Ascending aorta (tissue), 2 donors: ENCODE data around the gene TMEM40. TPM values are rescaled to one million over a fixed set of nuclear protein-coding genes. Genes with fewer than 3 reads are reported as not detected.

Experiments used
- DNase-seq, 2 donors: peaks; one replicate each; pipeline ENCODE4 v3.0.0-alpha.2; 2019; ENCODE audit warnings: low spot score in 2 of 2
- H3K27ac ChIP-seq, 2 donors: fragments of 200-600 bp; sonication (generic); one replicate each; pipeline ENCODE4 v1.5.1; 2016 to 2017; ENCODE audit warnings: mild to moderate bottlenecking in 1 of 2
- H3K27me3 ChIP-seq: fragments of 200-600 bp; sonication (generic); one replicate; pipeline ENCODE4 v1.5.1; 2017
- H3K36me3 ChIP-seq, 2 donors: fragments of 200-600 bp; sonication (generic); one replicate each; pipeline ENCODE4 v1.5.1; 2016
- H3K4me1 ChIP-seq, 2 donors: fragments of 200-600 bp; sonication (generic); one replicate each; pipeline ENCODE4 v1.5.1; 2016 to 2017; ENCODE audit warnings: mild to moderate bottlenecking in 1 of 2
- H3K4me3 ChIP-seq, 2 donors: fragments of 200-600 bp; sonication (generic); one replicate each; pipeline ENCODE4 v1.5.1; 2016 to 2017; ENCODE audit warnings: mild to moderate bottlenecking in 1 of 2
- H3K9me3 ChIP-seq, 2 donors: fragments of 200-600 bp; sonication (generic); one replicate each; pipeline ENCODE4 v1.5.1; 2016
- intact Hi-C: fragments of 100-400 bp; cut with DNase I; formaldehyde crosslinking; loops from one replicate; pipeline ENCODE4 v1.15.1; 2023
- total RNA-seq: library from RNA; depleted of rRNA; stranded (reverse); fragments of >200 nt; gene quantifications from one replicate; pipeline ENCODE4 v1.1.0, GENCODE V29; 2016
- TF ChIP-seq, protein P1 (sequence below), 3 experiments: fragments of 200-600 bp in 2 of 3; fragments of 450-650 bp in 1 of 3; sonication (generic) in 2 of 3; IDR thresholded peaks; one replicate each; pipeline ENCODE4 v1.5.1; 2016 to 2019; ENCODE audit warnings: antibody characterized with exemption in 3 of 3, mild to moderate bottlenecking in 1 of 3, moderate library complexity in 1 of 3

The TMEM40 gene
- total RNA-seq, 1 donor from 2014 or later, result not detected

DNA sequence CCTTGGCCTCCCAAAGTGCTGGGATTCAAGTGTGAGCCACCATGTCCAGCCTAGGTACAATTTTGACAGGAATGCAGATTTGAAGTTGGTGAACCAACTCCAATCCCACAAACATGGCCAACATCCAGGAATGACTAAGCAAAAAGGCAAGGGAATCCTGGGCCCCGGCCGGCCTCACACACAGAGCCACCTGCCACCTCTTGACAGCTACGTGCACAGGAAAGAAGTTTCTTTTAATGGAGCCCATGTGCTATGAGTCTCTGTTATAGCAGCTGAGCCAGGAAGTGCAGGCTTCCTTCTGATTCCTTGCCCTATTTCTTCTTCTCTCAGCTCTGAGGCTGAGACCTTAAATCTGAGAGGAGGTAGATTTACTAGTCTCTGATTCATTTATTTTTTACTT is 8.8 kb downstream of the TMEM40 start:
- H3K27ac ChIP-seq, result peak overlapping the region; percentile 22 to 48
- no peak for DNase-seq
- H3K27me3 ChIP-seq, result no peaks in the 10 kb centered on the region
- TF ChIP-seq, protein P1, sequence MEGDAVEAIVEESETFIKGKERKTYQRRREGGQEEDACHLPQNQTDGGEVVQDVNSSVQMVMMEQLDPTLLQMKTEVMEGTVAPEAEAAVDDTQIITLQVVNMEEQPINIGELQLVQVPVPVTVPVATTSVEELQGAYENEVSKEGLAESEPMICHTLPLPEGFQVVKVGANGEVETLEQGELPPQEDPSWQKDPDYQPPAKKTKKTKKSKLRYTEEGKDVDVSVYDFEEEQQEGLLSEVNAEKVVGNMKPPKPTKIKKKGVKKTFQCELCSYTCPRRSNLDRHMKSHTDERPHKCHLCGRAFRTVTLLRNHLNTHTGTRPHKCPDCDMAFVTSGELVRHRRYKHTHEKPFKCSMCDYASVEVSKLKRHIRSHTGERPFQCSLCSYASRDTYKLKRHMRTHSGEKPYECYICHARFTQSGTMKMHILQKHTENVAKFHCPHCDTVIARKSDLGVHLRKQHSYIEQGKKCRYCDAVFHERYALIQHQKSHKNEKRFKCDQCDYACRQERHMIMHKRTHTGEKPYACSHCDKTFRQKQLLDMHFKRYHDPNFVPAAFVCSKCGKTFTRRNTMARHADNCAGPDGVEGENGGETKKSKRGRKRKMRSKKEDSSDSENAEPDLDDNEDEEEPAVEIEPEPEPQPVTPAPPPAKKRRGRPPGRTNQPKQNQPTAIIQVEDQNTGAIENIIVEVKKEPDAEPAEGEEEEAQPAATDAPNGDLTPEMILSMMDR (IDR thresholded peaks at IDR 0.05), result no peak
- no peak overlapping the region for H3K4me3 ChIP-seq
- no peaks in the 10 kb centered on the region for H3K9me3 ChIP-seq
- peaks cover 0 to 5% of the 10 kb centered on the region in 2 donors for H3K4me1 ChIP-seq
- intact Hi-C loops, result no loop called here
- no peaks in the 10 kb centered on the region for H3K36me3 ChIP-seq

DNA sequence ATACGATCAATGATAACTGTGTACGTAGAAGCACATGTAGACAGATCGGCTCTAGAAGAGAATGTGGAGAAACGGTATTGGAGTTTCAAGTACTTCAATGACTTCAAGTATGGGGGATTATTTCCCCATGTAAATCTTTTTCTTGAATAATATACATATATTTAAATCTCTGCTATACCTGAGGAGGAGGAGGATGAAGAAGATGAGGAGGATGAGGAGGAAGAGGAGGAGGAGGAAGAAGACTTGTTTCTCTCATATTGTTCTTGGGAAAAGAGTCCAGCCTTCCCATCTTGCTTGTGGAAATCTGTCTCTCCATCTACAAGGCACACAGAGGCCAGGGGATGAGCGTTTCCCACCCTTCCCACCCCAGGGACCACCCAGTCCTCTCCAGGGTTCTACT is 10.6 kb downstream of the TMEM40 start:
- no peaks in the 10 kb centered on the region for H3K36me3 ChIP-seq
- no peaks in the 10 kb centered on the region for H3K9me3 ChIP-seq
- H3K27ac ChIP-seq, result no peak overlapping the region
- no peaks in the 10 kb centered on the region for H3K27me3 ChIP-seq
- H3K4me1 ChIP-seq, result peaks cover 0 to 5% of the 10 kb centered on the region in 2 donors
- no peak for DNase-seq
- H3K4me3 ChIP-seq, result no peak overlapping the region
- TF ChIP-seq, protein P1 (IDR thresholded peaks at IDR 0.05), result no peak
- intact Hi-C loops, result no loop called here

DNA sequence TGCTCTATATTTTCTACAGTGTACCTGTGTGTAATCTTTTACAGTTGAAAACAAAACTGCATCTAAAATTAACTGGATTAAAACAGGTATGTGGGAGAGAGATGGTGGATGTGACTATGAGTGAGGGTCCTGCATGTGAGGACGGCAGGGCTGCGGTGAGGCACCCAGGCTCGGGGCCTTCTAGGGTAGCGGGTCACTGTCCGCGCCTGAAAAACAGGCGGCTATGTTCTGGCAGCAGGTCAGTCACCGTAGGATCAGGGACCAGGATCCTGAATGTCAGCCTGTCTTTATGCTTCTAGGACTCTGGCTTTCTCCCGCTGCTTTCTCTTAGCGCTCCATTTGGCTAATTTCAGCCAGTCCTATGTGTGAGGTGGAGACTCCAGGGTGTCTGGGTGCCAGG is 12.6 kb downstream of the TMEM40 start:
- no peaks in the 10 kb centered on the region for H3K9me3 ChIP-seq
- H3K4me3 ChIP-seq, result no peak overlapping the region
- H3K4me1 ChIP-seq, result peaks cover 0 to 5% of the 10 kb centered on the region in 2 donors
- TF ChIP-seq, protein P1 (IDR thresholded peaks at IDR 0.05), result no peak
- H3K27ac ChIP-seq, result no peak overlapping the region
- no peaks in the 10 kb centered on the region for H3K36me3 ChIP-seq
- H3K27me3 ChIP-seq, result no peaks in the 10 kb centered on the region
- intact Hi-C loops, result no loop called here
- no peak for DNase-seq

DNA sequence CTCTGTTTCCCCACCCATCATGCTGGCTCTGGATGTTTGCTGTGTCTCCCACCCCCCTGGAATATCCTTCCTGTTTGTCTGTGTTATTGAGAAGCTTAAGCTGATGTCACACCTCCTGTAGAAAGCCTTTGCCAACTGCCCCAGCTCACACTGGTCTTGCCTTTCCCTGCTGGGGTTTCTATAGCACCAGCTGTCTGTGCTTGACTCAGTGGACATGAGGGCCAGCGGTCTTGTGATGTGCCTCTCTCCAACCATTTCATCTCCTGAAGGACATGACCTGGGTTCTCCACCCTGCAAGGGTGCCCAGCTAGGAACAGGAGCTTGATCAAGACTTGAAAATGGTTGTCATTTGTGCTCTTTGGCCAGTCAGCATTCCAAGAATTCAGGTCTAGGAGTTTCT is 14.7 kb downstream of the TMEM40 start:
- DNase-seq, result no peak
- Histone ChIP-seq H3K4me3 (no peak overlapping the region), H3K27me3 (no peaks in the 10 kb centered on the region), H3K9me3 (no peaks in the 10 kb centered on the region), H3K27ac (no peak overlapping the region), H3K4me1 (no peaks in the 10 kb centered on the region), H3K36me3 (no peaks in the 10 kb centered on the region)
- TF ChIP-seq, protein P1 (IDR thresholded peaks at IDR 0.05), result no peak
- intact Hi-C loops, result no loop called here

DNA sequence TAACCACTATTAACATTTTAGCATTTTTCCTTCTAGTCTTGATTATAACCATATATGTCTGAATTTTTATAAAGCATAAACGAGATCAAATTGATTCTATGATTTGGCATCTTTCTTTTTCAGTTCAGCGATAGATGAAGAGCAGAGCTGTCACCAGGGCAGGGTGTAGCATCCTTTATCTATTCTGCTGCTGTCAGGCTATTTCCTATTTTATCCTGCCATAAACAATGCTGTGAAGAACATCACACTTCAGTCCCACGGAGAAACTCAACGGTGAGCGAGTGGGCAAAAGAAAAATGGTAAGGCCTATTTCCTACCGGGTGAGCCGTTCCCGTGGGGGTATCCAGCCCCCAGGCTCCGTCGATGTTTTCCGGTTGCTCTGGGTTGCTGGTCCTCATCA is 15.5 kb downstream of the TMEM40 start:
- intact Hi-C loops, result no loop called here
- Histone ChIP-seq H3K27me3 (no peaks in the 10 kb centered on the region), H3K36me3 (no peaks in the 10 kb centered on the region), H3K4me1 (no peaks in the 10 kb centered on the region), H3K4me3 (no peak overlapping the region), H3K27ac (no peak overlapping the region), H3K9me3 (no peaks in the 10 kb centered on the region)
- no peak for DNase-seq
- TF ChIP-seq, protein P1 (IDR thresholded peaks at IDR 0.05), result no peak
